Bronchial epithelial cell (primary cell): ENCODE data around the gene SULT1A4. TPM values are rescaled to one million over a fixed set of nuclear protein-coding genes. Genes with fewer than 3 reads are reported as not detected.
"Not testable (repeated sequence)": the region's sequence is repeated elsewhere in the genome, so short reads cannot be mapped to it uniquely, and the experiment has no call there.

Experiments
- DNase-seq: peaks from one replicate; pipeline ENCODE4 v3.0.0-alpha.2; 2010; ENCODE audit warnings: low read depth
- FAIRE-seq: peaks from 2 replicates; lab custom pipeline; 2011; peaks lifted over from hg19 to GRCh38; lab: Jason Lieb, UNC
- H3K27me3 ChIP-seq: 2 replicates; pipeline ENCODE4 v1.5.1; 2011; ENCODE audit warnings: low read length; ENCODE audit not compliant: control insufficient read depth, insufficient read depth
- H3K36me3 ChIP-seq: 2 replicates; pipeline ENCODE4 v1.5.1; 2011; ENCODE audit warnings: low read length; ENCODE audit not compliant: control insufficient read depth, insufficient read depth
- H3K4me3 ChIP-seq: 2 replicates; pipeline ENCODE4 v1.5.1; 2011; ENCODE audit warnings: mild to moderate bottlenecking, low read depth, low read length, control low read depth
- total RNA-seq: library from RNA; depleted of rRNA; stranded (reverse); fragments of >200 nt; gene quantifications from 2 replicates; pipeline ENCODE4 v1.2.1, GENCODE V29; 2014

Gene SULT1A4
- 0.38 and 2.1 TPM in 2 replicates for total RNA-seq

GRCh38 chr16:29459706-29460646 is at the start of gene SULT1A4:
Gene SULT1A4, plus strand, starts transcription at chr16:29459913. Its CDS starts 1,473 bp downstream, at chr16:29461386.
- not testable (repeated sequence) for H3K36me3 ChIP-seq, H3K27me3 ChIP-seq, H3K4me3 ChIP-seq, FAIRE-seq, DNase-seq

- FAIRE-seq, H3K36me3 ChIP-seq, H3K27me3 ChIP-seq, H3K4me3 ChIP-seq, DNase-seq: not testable (repeated sequence)
These were observed 36.1 kb upstream of the SULT1A4 start for GRCh38 chr16:29423587-29423986.

- H3K4me3 ChIP-seq, DNase-seq, H3K27me3 ChIP-seq, H3K36me3 ChIP-seq, FAIRE-seq: not testable (repeated sequence)
These were observed 34.3 kb upstream of the SULT1A4 start for GRCh38 chr16:29425390-29425789.

GRCh38 chr16:29453754-29454153 is 6.0 kb upstream of the SULT1A4 start:
- not testable (repeated sequence) for FAIRE-seq, DNase-seq, H3K4me3 ChIP-seq, H3K27me3 ChIP-seq, H3K36me3 ChIP-seq

GRCh38 chr16:29454269-29454668 is 5.4 kb upstream of the SULT1A4 start, which contains the start of the genes BOLA2 and SLX1B:
Gene BOLA2, minus strand, starts transcription at chr16:29454351. Its CDS starts 98 bp downstream, at chr16:29454253.
Gene SLX1B, plus strand, starts transcription at chr16:29454533.
- H3K4me3 ChIP-seq, H3K36me3 ChIP-seq, DNase-seq, H3K27me3 ChIP-seq: not testable (repeated sequence)
- peak; percentile 97 for FAIRE-seq

- FAIRE-seq, H3K36me3 ChIP-seq, H3K4me3 ChIP-seq, H3K27me3 ChIP-seq, DNase-seq: not testable (repeated sequence)
These were observed 4.9 kb upstream of the SULT1A4 start for GRCh38 chr16:29454828-29455227.

GRCh38 chr16:29457660-29458059 is 2.1 kb upstream of the SULT1A4 start:
- FAIRE-seq, H3K4me3 ChIP-seq, H3K27me3 ChIP-seq, DNase-seq, H3K36me3 ChIP-seq: not testable (repeated sequence)

GRCh38 chr16:29460647-29461030 is 926 bp downstream of the SULT1A4 start:
- DNase-seq, H3K36me3 ChIP-seq, FAIRE-seq, H3K27me3 ChIP-seq, H3K4me3 ChIP-seq: not testable (repeated sequence)

GRCh38 chr16:29465985-29466824 is 6.5 kb downstream of the SULT1A4 start:
- not testable (repeated sequence) for H3K4me3 ChIP-seq, FAIRE-seq, H3K36me3 ChIP-seq, DNase-seq, H3K27me3 ChIP-seq

- not testable (repeated sequence) for FAIRE-seq, H3K27me3 ChIP-seq, DNase-seq, H3K36me3 ChIP-seq, H3K4me3 ChIP-seq
These were observed 7.2 kb downstream of the SULT1A4 start for GRCh38 chr16:29466904-29467303.

- H3K36me3 ChIP-seq, DNase-seq, H3K4me3 ChIP-seq, H3K27me3 ChIP-seq, FAIRE-seq: not testable (repeated sequence)
These were observed 8.1 kb downstream of the SULT1A4 start for GRCh38 chr16:29467654-29468366.
